ENCODE results near the gene KIAA0513. TPM values are rescaled to one million over a fixed set of nuclear protein-coding genes. Genes with fewer than 3 reads are reported as not detected.

KIAA0513 gene
- total and polyA plus RNA-seq, 2 of the 13 experiments (the other 11 are each of a cell fraction or from before 2014, with no cell fraction given): 1.8 TPM

DNA sequence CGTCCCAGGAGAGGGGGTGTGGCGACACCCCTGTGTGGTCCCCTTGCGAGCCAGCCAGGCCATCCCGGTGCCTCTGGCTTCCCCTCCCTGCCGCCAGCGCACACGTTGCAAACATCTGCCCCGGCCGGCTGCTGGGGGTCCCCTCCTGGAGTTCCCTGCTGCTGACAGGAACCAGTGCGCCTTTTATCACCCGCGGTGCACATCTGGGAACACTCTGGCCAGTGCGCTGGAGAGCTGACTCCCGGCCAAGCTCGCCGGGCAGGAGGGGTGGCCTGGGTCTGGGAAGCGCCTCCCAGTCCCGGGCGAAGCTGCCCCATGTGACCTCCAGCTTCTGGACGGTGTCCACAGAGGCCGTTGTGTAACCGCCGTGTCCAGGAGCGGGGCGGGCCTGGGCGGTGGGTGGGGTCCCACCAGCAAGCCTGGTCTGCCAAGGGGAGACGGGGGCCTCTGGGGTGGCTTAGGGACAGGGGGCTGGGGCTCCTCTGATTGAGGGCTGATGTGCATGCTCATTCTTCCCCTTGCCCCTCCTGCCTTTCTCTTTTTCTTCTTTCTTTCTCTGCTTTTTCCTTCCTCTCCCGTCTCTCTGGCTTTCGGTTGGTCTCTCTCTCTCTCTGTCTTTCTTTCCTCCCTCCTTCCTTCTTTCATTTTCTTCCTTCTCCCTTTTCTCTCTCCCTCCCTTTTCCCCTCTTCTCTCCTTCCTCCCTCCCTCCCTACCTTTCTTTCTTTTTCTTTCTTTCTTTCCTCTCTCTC is 109.9 kb downstream of the KIAA0513 start (continued):
- peak; percentile 77; the same call in 1 of the 2 replicates for TF ChIP-seq MXD1 (CRISPR knock-in tag; IDR thresholded peaks at IDR 0.05)
- TF ChIP-seq SP1 (IDR thresholded peaks at IDR 0.05): no peak
- TF ChIP-seq SP1 (CRISPR knock-in tag; IDR thresholded peaks at IDR 0.05): peak; percentile 69
- peak; percentile 85; the same call in 1 of the 2 replicates for TF ChIP-seq SMAD3 (CRISPR knock-in tag; IDR thresholded peaks at IDR 0.05)
- TF ChIP-seq, protein P1, sequence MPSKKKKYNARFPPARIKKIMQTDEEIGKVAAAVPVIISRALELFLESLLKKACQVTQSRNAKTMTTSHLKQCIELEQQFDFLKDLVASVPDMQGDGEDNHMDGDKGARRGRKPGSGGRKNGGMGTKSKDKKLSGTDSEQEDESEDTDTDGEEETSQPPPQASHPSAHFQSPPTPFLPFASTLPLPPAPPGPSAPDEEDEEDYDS (CRISPR knock-in tag; IDR thresholded peaks at IDR 0.05): peak; percentile 66; the same call in 1 of the 2 replicates
- 0 out of 2 replicates have a peak, but pooled peaks have one; percentile 90 for TF ChIP-seq MAF1 (CRISPR knock-in tag; IDR thresholded peaks at IDR 0.05; ENCODE audit: borderline replicate concordance)
- TF ChIP-seq CEBPG (CRISPR knock-in tag; IDR thresholded peaks at IDR 0.05): peak; percentile 94
- TF ChIP-seq, protein P2, sequence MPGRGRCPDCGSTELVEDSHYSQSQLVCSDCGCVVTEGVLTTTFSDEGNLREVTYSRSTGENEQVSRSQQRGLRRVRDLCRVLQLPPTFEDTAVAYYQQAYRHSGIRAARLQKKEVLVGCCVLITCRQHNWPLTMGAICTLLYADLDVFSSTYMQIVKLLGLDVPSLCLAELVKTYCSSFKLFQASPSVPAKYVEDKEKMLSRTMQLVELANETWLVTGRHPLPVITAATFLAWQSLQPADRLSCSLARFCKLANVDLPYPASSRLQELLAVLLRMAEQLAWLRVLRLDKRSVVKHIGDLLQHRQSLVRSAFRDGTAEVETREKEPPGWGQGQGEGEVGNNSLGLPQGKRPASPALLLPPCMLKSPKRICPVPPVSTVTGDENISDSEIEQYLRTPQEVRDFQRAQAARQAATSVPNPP (CRISPR knock-in tag; IDR thresholded peaks at IDR 0.05): no peak
- TF ChIP-seq BRCA1 (CRISPR knock-in tag; IDR thresholded peaks at IDR 0.05): peak; percentile 73
- peak; percentile 71; the same call in 1 of the 2 replicates for TF ChIP-seq FOXJ3 (CRISPR knock-in tag; IDR thresholded peaks at IDR 0.05; ENCODE audit: borderline replicate concordance)
- peak; percentile 79; the same call in 1 of the 2 replicates for TF ChIP-seq ZNF792 (CRISPR knock-in tag; IDR thresholded peaks at IDR 0.05)
- peak; percentile 86; the same call in 1 of the 2 replicates for TF ChIP-seq ARHGAP35 (CRISPR knock-in tag; IDR thresholded peaks at IDR 0.05; ENCODE audit: borderline replicate concordance)
- peak; percentile 41; the same call in 1 of the 2 replicates for TF ChIP-seq HOXD1 (CRISPR knock-in tag; IDR thresholded peaks at IDR 0.05)
- TF ChIP-seq ATRX (CRISPR knock-in tag; IDR thresholded peaks at IDR 0.05; ENCODE audit: borderline replicate concordance): 0 out of 2 replicates have a peak, but pooled peaks have one; percentile 54
- peak; percentile 74 for TF ChIP-seq YEATS2 (CRISPR knock-in tag; IDR thresholded peaks at IDR 0.05; ENCODE audit: borderline replicate concordance)
- peak; percentile 55; the same call in 1 of the 2 replicates for TF ChIP-seq GLI4 (CRISPR knock-in tag; IDR thresholded peaks at IDR 0.05; ENCODE audit: borderline replicate concordance)
- TF ChIP-seq TRIM24 (CRISPR knock-in tag; IDR thresholded peaks at IDR 0.05): peak; percentile 45; the same call in 1 of the 2 replicates
- peak; percentile 79; the same call in 1 of the 2 replicates for TF ChIP-seq ZFX (CRISPR knock-in tag; IDR thresholded peaks at IDR 0.05; ENCODE audit: low read depth)
- TF ChIP-seq TEAD3 (CRISPR knock-in tag; optimal IDR thresholded peaks at IDR 0.05; ENCODE audit: borderline replicate concordance): no peak
- TF ChIP-seq, protein P3, sequence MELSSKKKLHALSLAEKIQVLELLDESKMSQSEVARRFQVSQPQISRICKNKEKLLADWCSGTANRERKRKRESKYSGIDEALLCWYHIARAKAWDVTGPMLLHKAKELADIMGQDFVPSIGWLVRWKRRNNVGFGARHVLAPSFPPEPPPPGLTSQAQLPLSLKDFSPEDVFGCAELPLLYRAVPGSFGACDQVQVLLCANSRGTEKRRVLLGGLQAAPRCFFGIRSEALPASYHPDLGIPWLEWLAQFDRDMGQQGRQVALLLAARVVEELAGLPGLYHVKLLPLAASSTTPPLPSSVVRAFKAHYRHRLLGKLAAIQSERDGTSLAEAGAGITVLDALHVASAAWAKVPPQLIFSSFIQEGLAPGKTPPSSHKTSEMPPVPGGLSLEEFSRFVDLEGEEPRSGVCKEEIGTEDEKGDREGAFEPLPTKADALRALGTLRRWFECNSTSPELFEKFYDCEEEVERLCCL (CRISPR knock-in tag; IDR thresholded peaks at IDR 0.05; ENCODE audit: borderline replicate concordance): 0 out of 2 replicates have a peak, but pooled peaks have one; percentile 10

Measured in HepG2 (cell line).